A172 (cell line): ENCODE measurements around the gene PRKAG3. TPM values are rescaled to one million over a fixed set of nuclear protein-coding genes. Genes with fewer than 3 reads are reported as not detected.

ENCODE experiments used
- DNase-seq: peaks from one replicate; pipeline ENCODE4 v3.0.0-alpha.2; 2015; ENCODE audit warnings: low spot score
- total RNA-seq: library from RNA; depleted of rRNA; stranded (reverse); fragments of >200 nt; shearing (Covaris generic); gene quantifications from 2 replicates; pipeline ENCODE4 v1.2.3, GENCODE V29; 2014; rRNA removed

Gene PRKAG3
- not detected in 2 replicates for total RNA-seq

DNA sequence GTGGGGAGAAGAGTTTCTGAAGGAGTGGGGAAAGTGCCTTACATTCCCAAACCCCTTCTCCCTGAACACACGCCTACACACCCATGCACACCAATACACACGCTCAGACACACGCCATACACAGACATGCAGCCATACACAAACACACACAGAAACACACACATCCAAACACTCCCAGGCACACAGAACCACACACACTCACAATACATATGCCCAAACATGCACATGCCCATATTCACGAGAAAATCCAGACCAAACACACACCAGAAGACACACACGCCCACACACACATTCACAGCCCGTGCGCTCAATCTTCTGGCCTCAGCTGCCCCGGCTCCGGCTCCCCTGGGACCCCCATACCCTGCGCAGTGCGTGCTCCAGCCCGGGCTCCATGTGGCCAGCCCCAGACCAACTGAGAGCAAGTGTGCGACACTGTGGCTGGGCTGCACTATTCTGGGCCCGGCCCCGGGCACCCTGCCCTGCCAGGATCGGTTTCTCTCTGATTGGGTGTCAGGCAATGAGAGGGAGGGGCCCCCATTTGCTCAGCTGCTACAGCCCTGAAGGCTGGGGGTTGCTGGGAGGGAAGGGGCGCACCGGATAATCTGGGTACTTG lies at the start of gene PRKAG3:
PRKAG3 (minus strand) TSS at position 426 of the 613 bp plus-strand sequence.
- DNase-seq = no peak

DNA sequence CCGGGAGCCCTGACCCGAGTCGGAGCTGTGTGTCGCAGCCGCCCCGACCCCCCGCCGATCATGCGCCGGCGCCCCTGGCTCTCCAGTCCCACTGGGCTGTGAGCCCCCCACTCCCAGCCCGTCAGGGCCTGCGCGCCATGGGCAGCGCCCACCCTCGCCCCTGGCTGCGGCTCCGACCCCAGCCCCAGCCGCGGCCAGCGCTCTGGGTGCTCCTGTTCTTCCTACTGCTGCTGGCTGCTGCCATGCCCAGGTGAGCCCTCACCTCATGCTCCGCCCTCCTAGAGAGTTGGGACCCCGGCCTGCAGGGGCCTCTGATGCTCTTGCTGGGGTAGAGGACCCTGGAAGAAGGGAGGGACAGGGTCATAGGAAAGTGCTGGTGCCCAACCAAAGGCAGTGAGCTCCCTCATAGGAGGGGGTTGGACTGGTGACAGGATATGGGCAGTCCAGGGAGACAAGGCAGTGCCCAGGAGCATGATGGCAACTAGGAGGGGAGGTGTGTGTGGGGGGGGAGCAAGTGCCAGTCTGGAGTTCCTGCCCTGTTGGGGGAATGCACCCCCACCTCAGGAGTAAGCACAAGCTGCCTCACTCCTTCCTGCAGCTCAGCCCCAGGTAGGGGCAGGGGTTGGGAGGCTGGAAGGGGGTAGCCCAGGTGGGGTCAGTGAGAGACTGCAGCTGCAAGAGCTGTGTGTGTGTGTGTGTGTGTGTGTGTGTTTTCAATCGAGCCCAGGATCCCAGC lies 49.4 kb upstream of the PRKAG3 start:
- no peak for DNase-seq

DNA sequence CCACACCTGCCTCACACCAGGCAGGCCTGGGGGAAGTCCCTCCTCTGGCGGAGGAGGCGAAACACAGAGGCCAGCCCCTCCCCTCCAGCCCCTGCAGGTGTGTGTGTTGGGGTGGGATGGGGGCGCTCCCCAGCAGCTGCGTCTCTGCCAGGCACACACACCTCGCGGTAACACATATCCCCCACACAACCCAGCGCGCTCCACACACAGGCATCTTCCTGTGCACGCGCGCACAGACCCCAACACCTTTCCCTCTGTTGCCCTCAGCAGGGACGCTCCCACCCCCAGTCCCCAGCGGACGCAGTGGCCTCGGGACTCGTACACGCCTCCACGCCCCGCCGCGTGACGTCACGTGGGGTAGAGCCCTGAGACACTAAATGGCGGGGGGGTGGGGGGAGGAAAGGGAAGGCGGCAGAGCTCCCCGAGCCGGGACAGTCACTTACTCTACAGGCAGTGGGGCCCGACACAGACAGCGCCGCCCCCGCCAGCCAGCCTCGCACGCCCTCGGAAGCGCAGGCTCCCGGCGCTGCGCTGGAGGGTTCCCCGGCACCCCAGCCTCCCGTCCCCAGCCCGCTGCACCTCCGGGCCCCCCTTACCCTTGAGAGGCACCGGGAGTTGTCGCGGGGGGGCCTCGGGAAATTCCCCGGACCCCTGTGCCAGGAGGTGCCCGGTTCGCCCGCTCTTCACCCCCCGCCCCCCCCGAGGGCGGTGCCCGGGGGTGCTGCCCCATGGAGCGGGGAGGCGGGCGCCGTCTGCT lies 48.7 kb upstream of the PRKAG3 start, which contains the start of gene WNT10A:
WNT10A (plus strand) TSS at position 751 of the 757 bp plus-strand sequence. CDS start 144 bp downstream, outside the sequence.
- DNase-seq = no peak

DNA sequence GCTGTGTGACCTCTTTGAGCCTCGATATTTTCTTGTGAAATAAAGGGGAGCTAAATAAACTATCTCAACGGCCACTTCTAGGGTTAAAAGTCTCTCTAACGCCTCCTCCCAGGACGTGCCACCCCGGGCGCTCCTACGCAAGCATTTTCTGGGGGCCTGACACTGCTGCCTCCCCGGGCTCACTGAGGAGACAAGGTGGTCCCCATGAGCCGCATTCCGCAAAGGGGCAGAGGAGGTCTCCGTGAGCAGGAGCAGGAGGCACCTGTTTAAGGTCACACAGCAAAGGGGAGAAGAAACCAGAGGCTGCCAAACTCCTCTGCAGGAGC lies 48.1 kb upstream of the PRKAG3 start:
- no peak for DNase-seq

DNA sequence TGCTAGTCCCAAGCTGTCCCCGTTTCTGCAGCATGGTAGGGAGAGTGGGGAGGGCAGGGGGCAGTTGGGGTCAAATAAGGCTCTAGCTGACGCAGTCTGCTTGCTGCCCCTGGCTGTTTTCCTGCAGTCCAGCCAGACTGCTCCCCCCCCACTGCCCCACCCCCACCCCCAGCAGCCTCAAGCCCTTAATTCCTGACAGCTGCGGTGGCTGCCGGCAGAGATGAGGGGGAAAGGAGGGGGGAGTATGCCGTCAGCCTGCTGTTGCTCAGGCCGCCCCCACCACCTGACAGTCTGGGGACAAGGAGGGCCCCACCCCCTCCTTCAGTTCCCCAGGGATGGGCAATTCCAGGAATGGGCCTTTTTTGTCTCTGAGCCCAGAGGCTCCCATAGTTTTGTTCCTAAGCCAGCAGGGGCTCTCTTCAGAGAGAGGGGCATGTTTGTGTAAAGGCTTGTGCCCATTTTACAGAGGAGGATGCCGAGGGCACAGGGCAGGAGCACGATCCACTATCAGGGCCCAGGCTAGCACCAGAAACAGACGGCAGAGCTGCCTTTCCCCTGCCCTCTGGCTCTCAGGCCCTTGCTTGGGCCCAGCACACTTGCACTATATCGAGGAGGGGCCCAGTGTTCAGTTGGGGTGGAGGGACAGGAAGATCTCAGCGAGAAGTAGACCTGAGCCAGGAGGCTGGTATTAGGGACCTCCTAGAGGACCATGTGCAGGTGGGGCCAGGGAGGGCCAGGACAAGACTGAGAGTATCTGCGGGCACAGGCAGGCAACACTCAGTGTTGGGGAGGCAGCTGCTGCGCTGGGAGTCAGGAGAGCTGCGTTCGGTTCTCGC lies 47.5 kb upstream of the PRKAG3 start:
- no peak for DNase-seq

DNA sequence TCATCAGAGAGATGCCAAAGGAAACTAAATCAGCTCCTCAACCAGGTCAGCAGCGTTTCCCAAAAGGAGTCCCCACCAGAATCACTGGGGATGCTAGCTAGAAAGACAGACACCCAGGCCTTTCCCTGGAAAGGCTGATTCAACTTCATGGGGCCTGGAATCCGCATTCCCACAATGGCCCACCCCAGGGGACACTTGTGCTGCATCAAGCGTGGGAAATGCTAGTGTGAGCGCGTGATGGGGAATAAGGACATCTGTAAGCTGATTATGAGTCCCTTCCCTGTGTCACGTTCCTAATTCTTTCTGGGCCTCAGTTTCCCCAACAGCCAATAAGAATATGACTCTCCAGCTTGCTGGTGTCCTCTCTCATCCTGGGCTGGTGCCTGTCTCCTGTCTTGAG lies 46.9 kb upstream of the PRKAG3 start:
- no peak for DNase-seq

DNA sequence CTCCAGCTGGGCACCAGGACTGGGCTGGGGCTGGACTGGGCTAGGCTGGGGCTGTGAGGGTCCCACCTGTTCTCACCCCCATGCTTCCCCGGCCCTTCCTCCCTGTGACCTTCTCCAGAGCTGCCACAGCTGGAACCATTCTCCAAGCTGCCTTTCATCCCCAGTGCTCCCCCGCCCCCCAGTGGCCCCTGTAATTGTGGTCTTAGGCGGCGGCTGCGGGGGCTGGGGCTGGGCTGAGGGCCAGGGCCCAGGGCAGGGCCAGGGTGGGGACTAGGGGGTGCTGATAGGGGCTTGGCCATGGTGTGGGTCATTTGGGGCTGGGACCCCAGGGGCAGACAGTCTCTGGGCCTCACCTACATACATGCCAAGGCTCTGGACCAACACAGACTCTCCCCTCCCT lies 46.3 kb upstream of the PRKAG3 start:
- no peak for DNase-seq

DNA sequence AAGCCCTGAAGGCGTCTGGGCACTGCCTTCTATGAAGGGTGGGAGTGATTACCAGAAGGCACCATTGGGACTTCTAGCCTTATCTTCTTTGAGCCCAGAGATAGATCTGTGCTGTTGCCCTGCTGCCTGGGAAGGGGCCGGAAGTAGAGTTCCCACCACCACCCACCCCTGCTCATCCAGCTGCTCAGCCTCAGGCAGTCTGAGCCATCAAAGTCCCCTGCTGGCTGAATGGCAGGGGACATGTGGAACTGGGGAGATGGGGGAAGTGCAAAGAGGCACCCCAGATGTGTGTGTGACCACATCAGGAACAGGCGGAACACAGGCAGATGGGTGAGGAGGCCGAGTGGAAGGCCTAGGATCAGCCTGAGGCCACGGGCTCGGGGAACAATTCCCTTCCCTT lies 45.7 kb upstream of the PRKAG3 start:
- DNase-seq = no peak

DNA sequence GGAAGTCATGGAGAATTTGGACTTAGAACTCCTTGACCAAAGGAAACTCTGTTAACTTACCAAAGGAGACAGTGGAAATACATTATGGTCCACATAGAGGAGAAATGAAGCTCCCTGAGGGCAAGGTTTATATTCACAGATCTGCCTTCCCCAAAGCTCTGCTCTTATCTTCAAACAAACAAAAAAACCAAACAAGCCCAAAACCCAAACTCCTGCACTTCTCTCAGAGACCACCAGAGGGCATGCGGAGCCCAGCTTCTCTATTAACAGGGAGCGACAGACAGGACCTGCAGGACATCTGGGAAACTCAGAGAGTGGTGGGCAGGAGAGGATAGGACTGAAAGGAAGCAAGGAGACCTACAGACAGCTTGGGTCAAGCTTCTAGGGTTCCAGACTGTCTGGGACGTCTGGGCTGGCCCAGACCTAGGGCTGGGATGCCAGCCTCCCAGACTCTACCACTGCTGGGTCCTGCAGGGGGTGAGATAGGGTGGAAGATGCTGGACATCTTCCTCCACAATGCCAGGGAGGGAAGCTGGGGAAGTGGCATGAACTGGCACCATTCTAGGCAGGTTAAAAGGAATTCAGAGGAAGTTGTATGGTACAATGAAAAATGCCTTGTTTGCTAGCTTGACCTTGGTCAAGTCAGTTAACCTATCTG lies 45.1 kb upstream of the PRKAG3 start:
- DNase-seq = peak; percentile 71

DNA sequence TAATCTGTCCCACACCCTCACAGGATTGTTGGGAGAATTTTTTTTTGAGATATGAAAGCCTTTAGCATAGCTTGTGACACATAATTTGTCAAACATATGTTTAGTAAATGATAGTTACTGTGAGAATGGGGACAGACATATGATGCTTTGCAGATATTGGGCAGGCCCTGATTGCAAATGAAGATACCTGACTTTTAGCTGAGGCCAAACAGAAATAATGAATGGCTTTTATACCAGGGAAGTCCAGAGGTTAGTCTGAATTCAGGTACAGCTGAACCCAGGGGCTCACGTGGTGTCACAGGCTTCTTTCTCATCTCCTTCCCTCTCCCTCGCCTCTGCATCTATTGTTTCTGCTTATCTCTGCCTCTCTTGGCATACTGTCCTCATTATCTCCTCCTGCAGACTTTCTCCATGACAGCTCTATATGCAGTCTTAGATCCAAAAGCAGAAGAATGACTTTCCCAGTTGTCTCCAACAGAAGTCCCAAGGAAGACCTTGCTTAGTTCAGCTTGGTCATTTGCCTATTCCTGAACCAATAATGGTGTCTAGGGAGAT lies 44.2 kb upstream of the PRKAG3 start:
- DNase-seq = no peak

DNA sequence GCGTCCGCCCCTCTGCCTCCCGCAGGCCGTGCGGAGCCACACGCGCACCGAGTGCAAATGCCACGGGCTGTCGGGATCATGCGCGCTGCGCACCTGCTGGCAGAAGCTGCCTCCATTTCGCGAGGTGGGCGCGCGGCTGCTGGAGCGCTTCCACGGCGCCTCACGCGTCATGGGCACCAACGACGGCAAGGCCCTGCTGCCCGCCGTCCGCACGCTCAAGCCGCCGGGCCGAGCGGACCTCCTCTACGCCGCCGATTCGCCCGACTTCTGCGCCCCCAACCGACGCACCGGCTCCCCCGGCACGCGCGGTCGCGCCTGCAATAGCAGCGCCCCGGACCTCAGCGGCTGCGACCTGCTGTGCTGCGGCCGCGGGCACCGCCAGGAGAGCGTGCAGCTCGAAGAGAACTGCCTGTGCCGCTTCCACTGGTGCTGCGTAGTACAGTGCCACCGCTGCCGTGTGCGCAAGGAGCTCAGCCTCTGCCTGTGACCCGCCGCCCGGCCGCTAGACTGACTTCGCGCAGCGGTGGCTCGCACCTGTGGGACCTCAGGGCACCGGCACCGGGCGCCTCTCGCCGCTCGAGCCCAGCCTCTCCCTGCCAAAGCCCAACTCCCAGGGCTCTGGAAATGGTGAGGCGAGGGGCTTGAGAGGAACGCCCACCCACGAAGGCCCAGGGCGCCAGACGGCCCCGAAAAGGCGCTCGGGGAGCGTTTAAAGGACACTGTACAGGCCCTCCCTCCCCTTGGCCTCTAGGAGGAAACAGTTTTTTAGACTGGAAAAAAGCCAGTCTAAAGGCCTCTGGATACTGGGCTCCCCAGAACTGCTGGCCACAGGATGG lies 42.0 kb upstream of the PRKAG3 start:
- DNase-seq = no peak

DNA sequence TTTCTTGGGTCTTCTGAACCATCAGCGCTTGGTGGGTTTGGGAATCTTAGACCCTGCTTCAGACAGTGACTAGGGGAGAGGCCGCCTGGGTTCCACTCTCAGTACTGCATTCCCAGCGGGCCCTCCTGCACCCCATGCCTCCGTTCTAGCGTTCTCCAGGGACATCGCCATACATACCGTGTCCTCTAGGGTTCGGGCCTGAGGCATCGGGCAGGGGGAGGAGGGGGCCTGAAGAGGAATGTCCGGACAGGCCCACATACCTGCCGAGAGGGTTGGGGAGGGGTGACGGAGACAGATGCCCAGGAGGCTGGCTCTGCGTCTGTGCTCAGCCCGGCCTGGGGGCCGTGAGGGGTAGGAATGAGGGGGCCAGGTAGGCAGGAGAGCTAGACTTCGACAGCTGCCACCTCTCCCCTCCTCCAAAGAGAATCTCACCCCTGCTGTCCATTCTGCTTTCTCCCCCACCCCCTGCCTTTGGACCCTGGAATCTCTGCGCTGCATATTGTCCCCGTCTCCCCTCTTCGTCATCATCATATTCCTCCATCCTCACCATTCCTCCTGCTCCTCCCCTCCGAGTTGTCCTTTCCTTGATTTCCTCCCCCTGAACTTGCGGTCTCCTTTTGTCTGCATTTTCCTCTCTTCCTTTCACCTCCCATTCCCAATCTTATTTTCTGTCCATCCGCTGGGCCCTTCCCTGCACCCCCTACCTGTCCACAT lies 41.2 kb upstream of the PRKAG3 start:
- DNase-seq = no peak

DNA sequence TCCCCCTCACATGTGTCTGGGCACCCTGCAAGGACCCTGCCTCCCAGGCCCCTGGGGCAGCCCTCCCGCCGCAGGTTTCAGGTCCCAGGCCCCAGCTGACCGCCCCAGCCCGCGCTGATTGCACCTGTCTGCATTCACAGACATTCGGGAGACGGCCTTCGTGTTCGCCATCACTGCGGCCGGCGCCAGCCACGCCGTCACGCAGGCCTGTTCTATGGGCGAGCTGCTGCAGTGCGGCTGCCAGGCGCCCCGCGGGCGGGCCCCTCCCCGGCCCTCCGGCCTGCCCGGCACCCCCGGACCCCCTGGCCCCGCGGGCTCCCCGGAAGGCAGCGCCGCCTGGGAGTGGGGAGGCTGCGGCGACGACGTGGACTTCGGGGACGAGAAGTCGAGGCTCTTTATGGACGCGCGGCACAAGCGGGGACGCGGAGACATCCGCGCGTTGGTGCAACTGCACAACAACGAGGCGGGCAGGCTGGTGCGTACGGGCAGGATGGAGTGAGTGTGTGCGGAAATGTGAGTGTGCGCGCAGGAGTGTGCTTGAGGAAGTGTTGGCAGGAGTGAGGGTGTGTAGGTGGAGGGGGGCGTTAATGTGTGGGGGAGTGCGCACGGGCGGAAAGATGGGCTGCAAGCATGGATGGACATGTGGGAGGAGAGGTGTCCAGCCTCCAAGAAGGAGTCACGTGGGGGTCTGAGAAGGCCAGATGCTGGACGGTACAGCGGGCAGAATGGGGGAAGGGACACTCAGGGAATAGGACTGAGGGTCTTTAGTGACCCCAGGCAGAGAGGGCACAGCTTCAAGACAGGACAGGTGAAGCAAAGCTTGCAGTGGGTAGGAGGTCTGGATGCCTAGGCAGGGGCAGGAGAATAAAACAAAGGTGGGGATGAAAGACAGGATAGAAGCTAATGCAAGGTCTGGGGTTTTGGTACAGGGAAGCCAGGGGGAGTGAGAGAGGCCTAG lies 40.0 kb upstream of the PRKAG3 start:
- no peak for DNase-seq

DNA sequence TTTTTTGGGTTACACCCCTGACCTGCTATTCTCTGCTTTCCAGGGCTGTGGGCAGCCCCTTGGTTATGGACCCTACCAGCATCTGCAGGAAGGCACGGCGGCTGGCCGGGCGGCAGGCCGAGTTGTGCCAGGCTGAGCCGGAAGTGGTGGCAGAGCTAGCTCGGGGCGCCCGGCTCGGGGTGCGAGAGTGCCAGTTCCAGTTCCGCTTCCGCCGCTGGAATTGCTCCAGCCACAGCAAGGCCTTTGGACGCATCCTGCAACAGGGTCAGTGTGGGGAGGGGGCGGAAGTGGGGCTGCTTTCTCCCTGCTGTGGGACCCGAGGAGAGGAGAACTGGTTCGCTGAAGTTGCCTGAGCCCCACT lies 39.4 kb upstream of the PRKAG3 start:
- DNase-seq = no peak

DNA sequence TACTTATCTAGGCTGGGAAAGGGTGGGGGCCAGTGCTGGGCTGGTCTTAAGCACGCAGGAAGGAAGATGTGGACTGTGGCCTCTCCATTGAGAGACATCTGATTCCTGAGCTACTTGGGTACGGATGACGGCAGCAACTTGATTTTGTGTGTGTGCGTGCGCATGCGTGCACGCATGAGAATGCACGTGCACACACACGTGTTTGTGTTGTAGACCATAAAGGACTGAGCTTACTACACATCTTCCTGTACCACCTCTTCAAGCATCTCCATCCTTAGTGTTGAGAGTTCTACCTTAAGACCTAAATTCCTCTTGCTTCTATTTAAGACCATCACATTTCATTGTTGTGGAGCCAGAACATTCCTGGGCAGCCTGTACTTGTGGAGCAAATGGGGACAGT lies 37.5 kb upstream of the PRKAG3 start:
- no peak for DNase-seq

DNA sequence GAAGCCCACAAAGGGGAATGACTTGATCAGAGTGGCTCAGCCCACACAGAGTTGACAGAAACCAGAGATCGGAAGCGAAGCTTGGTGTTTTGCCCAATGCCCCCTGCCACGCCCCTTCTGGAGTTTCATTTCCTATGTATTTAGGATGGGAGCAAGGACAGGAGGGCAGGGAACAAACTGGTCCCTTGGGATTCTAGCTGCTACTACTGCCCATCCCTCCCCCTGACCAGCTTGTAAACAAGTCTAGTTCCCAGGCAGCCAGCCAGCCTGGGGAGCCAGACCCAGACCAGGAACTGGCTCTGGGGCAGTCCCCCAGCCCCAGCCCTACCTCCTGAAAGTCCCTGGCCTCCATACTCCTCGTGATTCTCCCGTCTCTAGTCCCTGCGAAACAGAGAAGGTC lies 36.3 kb upstream of the PRKAG3 start:
- no peak for DNase-seq

DNA sequence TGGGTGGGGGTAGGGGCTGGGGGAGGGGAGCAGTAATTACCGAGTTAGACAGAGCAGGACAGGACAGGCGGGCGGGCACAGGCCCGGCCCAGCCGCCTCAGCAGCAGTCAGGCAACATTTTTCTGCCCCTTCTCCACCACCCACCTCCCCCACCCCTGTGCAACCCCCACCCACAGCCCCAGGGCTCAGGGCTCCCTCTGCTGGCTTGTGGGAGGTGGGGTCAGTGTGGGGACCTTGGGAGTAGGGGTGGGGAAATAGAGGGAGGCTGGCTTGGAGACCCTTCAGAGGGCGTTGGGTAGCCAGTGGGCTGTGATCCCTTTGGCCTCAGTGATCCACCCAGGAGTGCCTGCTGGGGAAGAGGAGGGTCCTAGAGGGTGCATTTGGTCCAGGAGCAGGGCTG lies 34.4 kb upstream of the PRKAG3 start:
- DNase-seq = no peak

DNA sequence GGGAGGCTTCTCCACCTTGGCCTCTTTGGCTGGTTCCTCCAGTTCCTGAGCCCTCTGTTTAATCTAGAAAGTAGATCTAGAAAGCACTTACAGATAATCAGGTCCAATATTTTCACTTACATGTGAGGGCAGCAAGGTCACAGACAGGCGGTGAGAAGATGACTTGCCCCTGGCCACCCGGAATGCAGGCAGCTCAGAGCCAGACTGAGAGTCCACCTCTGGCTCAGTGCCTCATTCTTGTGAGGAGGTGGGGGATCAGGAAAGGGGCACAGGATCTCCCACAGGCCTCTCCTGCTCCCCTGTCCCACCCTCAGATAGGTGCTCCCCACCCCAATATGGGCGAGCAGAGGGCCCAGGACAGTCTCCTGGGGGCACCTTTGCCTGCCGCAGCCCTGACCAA lies 33.8 kb upstream of the PRKAG3 start:
- no peak for DNase-seq
